Naive thymus-derived CD4-positive, alpha-beta T cell (primary cell): ENCODE data around the gene RGS18. TPM values are rescaled to one million over a fixed set of nuclear protein-coding genes. Genes with fewer than 3 reads are reported as not detected.
"Not testable (repeated sequence)": the region's sequence is repeated elsewhere in the genome, so short reads cannot be mapped to it uniquely, and the experiment has no call there.

Experiments
- ATAC-seq: fragments of 150-1000 bp; cut with Tn5 transposase; 2 replicates; pipeline ENCODE4 v1.10.0; 2021; ENCODE audit warnings: mild to moderate bottlenecking, moderate library complexity
- CTCF ChIA-PET: fragments of 350-600 bp; sonication (Branson Sonifier 250); formaldehyde crosslinking; loops from one replicate; lab custom pipeline; 2021; ENCODE audit warnings: antibody characterized with exemption; lab: Charles Lee
- POLR2A ChIA-PET: fragments of 350-600 bp; sonication (Branson Sonifier 250); formaldehyde crosslinking; loops from one replicate; lab custom pipeline; 2021; ENCODE audit warnings: antibody characterized with exemption, inconsistent platforms; lab: Charles Lee
- DNase-seq, 9 donors: peaks; one replicate each; pipeline versions ENCODE4 v3.0.0 to v3.0.0-alpha.2; 2020 to 2022; ENCODE audit warnings: mixed read lengths in 1 of 9
- H3K27ac ChIP-seq: one replicate; pipeline ENCODE4 v1.7.0; 2013; ENCODE audit warnings: mild to moderate bottlenecking, low read depth, low read length, moderate library complexity
- H3K27me3 ChIP-seq, 2 donors: one replicate each; pipeline ENCODE4 v1.7.0; 2013; ENCODE audit warnings: low read length in 2 of 2, mild to moderate bottlenecking in 2 of 2, moderate library complexity in 2 of 2; ENCODE audit not compliant: control insufficient read depth in 2 of 2, insufficient read depth in 2 of 2
- H3K36me3 ChIP-seq, 3 experiments: 1 replicate in 2 of 3; 2 replicates in 1 of 3; pipeline ENCODE4 v1.7.0; 2013; ENCODE audit warnings: low read length in 3 of 3, mild to moderate bottlenecking in 3 of 3, moderate library complexity in 1 of 3; ENCODE audit not compliant: insufficient read depth in 3 of 3, control insufficient read depth in 2 of 3
- H3K4me1 ChIP-seq, 2 donors: one replicate each; pipeline ENCODE4 v1.7.0; 2013; ENCODE audit warnings: low read length in 2 of 2, mild to moderate bottlenecking in 2 of 2, moderate library complexity in 1 of 2; ENCODE audit not compliant: control insufficient read depth in 2 of 2, insufficient read depth in 2 of 2
- H3K4me3 ChIP-seq: 2 replicates; pipeline ENCODE4 v1.7.0; 2013; ENCODE audit warnings: mild to moderate bottlenecking, low read length
- H3K9me3 ChIP-seq, 3 experiments: 1 replicate in 2 of 3; 2 replicates in 1 of 3; pipeline ENCODE4 v1.7.0; 2013; ENCODE audit warnings: low read length in 3 of 3; ENCODE audit not compliant: control insufficient read depth in 2 of 3
- H3K27ac Mint-ChIP-seq, 9 donors: one replicate each; pipeline ENCODE4 v1.8.0; 2020 to 2022; ENCODE audit warnings: mixed read lengths in 9 of 9, mild to moderate bottlenecking in 8 of 9, moderate library complexity in 5 of 9, inconsistent platforms in 2 of 9
- H3K27me3 Mint-ChIP-seq, 5 donors: one replicate each; pipeline ENCODE4 v1.8.0; 2021 to 2022; ENCODE audit warnings: mixed read lengths in 5 of 5, mild to moderate bottlenecking in 1 of 5
- H3K36me3 Mint-ChIP-seq, 5 donors: one replicate each; pipeline ENCODE4 v1.8.0; 2020 to 2022; ENCODE audit warnings: mixed read lengths in 5 of 5, mild to moderate bottlenecking in 3 of 5, inconsistent platforms in 1 of 5
- H3K4me1 Mint-ChIP-seq, 7 donors: one replicate each; pipeline ENCODE4 v1.8.0; 2020 to 2022; ENCODE audit warnings: mixed read lengths in 7 of 7, mild to moderate bottlenecking in 3 of 7, inconsistent platforms in 1 of 7
- H3K4me3 Mint-ChIP-seq, 10 donors: one replicate each; pipeline ENCODE4 v1.8.0; 2020 to 2022; ENCODE audit warnings: mild to moderate bottlenecking in 10 of 10, mixed read lengths in 10 of 10, moderate library complexity in 6 of 10, inconsistent platforms in 2 of 10
- H3K9me3 Mint-ChIP-seq, 11 donors: one replicate each; pipeline ENCODE4 v1.8.0; 2020 to 2022; ENCODE audit warnings: mixed read lengths in 11 of 11, mild to moderate bottlenecking in 4 of 11, inconsistent platforms in 1 of 11, moderate library complexity in 1 of 11
- intact Hi-C, 2 donors: fragments of 100-400 bp; cut with micrococcal nuclease; formaldehyde crosslinking; loops; one replicate each; pipeline ENCODE4 v1.15.1; 2023
- polyA plus RNA-seq, 2 donors: library from polyadenylated mRNA; unstranded; fragments of 300-500 nt; fragmentation: Illumina TruSeq; gene quantifications; one replicate each; pipeline ENCODE4 v1.2.3, GENCODE V29; 2021
- total RNA-seq, 6 experiments: library from RNA in 5 of 6; stranded (reverse) in 5 of 6; gene quantifications; 1 replicate in 5 of 6; 2 replicates in 1 of 6; pipeline ENCODE4 v1.2.3 and lab custom pipeline; 2021 to 2026

RGS18 gene
- total and polyA plus RNA-seq, 7 experiments from 2014 or later: 0.08 to 22.3 (median 0.53) TPM; not detected in 2

DNA sequence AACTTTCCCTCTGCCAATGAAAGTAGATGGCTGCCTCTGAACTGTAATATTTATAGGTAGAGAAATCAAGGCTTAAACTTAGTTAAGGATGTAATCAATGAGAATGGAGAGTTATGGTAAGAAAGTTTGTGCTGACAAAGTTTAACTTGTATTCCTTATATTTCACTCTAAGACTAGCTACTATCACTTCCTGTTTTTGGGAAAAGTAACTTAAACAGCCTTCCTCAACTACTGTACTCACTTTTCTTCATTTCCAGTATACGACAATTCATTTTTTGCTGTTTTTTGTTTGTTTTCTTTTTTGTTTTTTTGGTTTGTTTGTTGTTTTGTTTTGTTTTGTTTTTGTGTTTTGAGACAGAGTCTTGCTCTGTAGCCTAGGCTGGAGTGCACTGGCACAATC is 3.7 kb downstream of the RGS18 start:
- Histone ChIP-seq H3K4me1 (no peaks in the 10 kb centered on the region), H3K9me3 (no peaks in the 10 kb centered on the region), H3K36me3 (no peaks in the 10 kb centered on the region), H3K27ac (no peak overlapping the region), H3K4me3 (no peak overlapping the region), H3K27me3 (no peaks in the 10 kb centered on the region)
- H3K27me3 Mint-ChIP-seq: no peaks in the 10 kb centered on the region
- H3K36me3 Mint-ChIP-seq: no peaks in the 10 kb centered on the region
- CTCF ChIA-PET: no interaction called here
- no peak for DNase-seq
- ATAC-seq: no peak
- intact Hi-C loops: no loop called here
- no peak overlapping the region for H3K27ac Mint-ChIP-seq
- H3K4me3 Mint-ChIP-seq: no peak overlapping the region
- H3K9me3 Mint-ChIP-seq: peaks cover 0 to 23% (median 5%) of the 10 kb centered on the region in 11 donors
- H3K4me1 Mint-ChIP-seq: peaks cover 0 to 3% (median 0%) of the 10 kb centered on the region in 7 donors
- POLR2A ChIA-PET: no interaction called here

DNA sequence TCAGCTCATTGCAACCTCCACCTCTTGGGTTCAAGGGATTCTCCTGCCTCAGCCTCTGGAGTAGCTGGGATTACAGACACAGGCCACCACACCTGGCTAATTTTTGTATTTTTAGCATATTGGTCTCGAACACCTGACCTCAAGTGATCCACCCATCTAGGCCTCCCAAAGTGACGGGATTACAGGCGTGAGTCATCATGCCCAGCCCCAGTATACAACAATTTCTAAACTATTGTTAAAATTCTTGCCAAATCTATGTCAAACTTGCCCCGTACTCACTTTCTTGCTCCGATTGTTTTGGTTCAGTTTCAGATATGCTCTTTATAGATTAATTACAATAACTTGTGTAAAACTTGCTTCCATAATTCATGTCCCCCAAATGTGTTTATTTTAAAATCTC is 4.1 kb downstream of the RGS18 start:
- no peak overlapping the region for H3K27ac Mint-ChIP-seq
- CTCF ChIA-PET: no interaction called here
- no peak for DNase-seq
- peaks cover 0 to 3% (median 0%) of the 10 kb centered on the region in 7 donors for H3K4me1 Mint-ChIP-seq
- Histone ChIP-seq H3K36me3 (no peaks in the 10 kb centered on the region), H3K27me3 (no peaks in the 10 kb centered on the region), H3K27ac (no peak overlapping the region), H3K9me3 (no peaks in the 10 kb centered on the region), H3K4me3 (no peak overlapping the region), H3K4me1 (no peaks in the 10 kb centered on the region)
- no peak for ATAC-seq
- no peaks in the 10 kb centered on the region for H3K36me3 Mint-ChIP-seq
- POLR2A ChIA-PET: no interaction called here
- H3K4me3 Mint-ChIP-seq: no peak overlapping the region
- peaks cover 0 to 24% (median 5%) of the 10 kb centered on the region in 11 donors for H3K9me3 Mint-ChIP-seq
- no peaks in the 10 kb centered on the region for H3K27me3 Mint-ChIP-seq
- intact Hi-C loops: no loop called here

DNA sequence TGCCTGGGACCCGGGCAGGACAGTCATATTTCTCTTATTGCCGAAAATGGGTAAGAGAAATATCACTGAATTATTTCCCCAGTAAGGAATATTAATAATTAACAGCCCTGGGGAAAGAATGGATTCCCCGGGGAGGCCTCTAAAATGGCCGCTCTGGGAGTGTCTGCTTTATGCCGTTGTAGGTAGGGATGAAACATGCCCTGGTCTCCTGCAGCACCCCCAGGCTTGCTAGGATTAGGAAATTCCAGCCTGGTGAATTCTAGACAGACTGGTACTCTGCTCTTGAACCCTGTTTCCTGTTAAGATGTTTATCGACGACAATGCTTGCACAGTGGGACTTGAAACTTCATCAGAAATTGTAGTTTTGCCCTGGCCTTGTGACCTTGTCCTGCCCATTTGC is 6.7 kb downstream of the RGS18 start:
- H3K36me3 ChIP-seq, DNase-seq, H3K4me3 ChIP-seq, H3K4me1 Mint-ChIP-seq, H3K27ac ChIP-seq, H3K4me1 ChIP-seq, POLR2A ChIA-PET, H3K9me3 ChIP-seq, H3K27ac Mint-ChIP-seq, H3K27me3 ChIP-seq, H3K27me3 Mint-ChIP-seq, H3K4me3 Mint-ChIP-seq, ATAC-seq, intact Hi-C loops, CTCF ChIA-PET, H3K36me3 Mint-ChIP-seq: not testable (repeated sequence)
- peaks cover 0 to 24% (median 5%) of the 10 kb centered on the region in 11 donors for H3K9me3 Mint-ChIP-seq

DNA sequence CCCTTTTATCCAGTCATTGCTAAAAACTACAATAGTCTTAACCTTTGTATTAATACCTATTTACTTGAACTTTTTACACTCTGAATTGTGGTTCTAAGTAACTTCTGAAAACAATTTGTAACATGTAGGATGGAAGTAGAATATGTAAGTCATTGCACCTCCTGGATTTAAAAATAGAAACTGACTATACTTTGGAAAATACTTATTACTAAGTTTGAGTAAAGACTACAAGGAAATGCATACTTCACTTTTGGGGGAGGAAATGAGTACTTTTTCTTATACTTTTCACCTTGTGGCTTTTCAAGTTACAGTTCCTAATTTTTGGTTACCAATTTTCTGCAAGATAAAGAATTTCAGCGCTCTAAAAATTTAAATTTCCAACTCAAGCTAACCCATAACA is 8.7 kb downstream of the RGS18 start:
- no peaks in the 10 kb centered on the region for H3K4me1 ChIP-seq
- DNase-seq (no peak), ATAC-seq (no peak)
- POLR2A ChIA-PET: no interaction called here
- no peak overlapping the region for H3K4me3 ChIP-seq
- H3K27ac ChIP-seq: no peak overlapping the region
- no peaks in the 10 kb centered on the region for H3K27me3 Mint-ChIP-seq
- H3K9me3 Mint-ChIP-seq: peaks cover 0 to 20% (median 5%) of the 10 kb centered on the region in 11 donors
- no peaks in the 10 kb centered on the region for H3K9me3 ChIP-seq
- no peak overlapping the region for H3K4me3 Mint-ChIP-seq
- H3K4me1 Mint-ChIP-seq: no peaks in the 10 kb centered on the region
- H3K36me3 ChIP-seq: no peaks in the 10 kb centered on the region
- CTCF ChIA-PET: no interaction called here
- H3K27ac Mint-ChIP-seq: no peak overlapping the region
- no peaks in the 10 kb centered on the region for H3K36me3 Mint-ChIP-seq
- intact Hi-C loops: no loop called here
- no peaks in the 10 kb centered on the region for H3K27me3 ChIP-seq

DNA sequence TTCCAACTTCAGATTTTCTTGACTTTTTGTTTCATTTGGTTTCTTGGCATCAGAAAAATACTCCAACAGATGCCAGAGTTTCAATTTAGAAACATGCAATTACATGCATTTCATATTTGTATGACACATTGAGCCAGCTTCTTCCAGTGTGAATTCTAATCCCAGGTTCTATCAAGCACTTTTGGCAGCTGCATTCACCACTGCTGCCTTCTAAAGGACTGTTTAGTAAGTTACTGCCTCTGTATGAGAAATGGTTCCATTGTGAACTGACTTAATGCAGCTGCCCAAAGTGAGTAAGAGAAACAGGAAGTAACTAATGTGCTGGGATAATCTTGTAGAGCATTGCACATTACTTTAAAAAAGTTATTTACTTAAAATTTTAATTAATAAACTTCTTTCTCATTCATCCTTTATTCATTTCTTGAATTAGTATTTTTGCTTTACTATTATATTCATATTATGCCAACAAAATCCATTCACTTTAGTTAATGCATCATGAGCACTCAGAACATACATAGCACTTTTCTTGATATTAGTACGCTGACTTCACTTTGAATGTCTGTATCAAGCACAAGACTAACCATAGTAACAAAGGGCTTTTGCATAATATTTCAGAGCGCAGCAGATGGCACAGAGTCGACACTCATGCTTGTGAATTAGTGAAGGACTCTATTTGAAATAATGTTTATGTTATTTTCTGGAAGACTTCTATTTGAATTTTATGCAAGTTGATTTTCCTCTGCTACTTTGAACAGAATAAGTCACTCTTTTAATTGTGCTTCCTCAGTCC is 9.8 kb downstream of the RGS18 start:
- Histone ChIP-seq H3K4me3 (no peak overlapping the region), H3K27ac (no peak overlapping the region), H3K27me3 (no peaks in the 10 kb centered on the region), H3K9me3 (no peaks in the 10 kb centered on the region), H3K36me3 (no peaks in the 10 kb centered on the region), H3K4me1 (no peaks in the 10 kb centered on the region)
- Mint-ChIP-seq H3K9me3 (peaks cover 0 to 20% (median 5%) of the 10 kb centered on the region in 11 donors), H3K4me1 (no peaks in the 10 kb centered on the region), H3K4me3 (no peak overlapping the region), H3K36me3 (no peaks in the 10 kb centered on the region), H3K27ac (no peak overlapping the region), H3K27me3 (no peaks in the 10 kb centered on the region)
- intact Hi-C loops: no loop called here
- DNase-seq (no peak), ATAC-seq (peak; percentile 48)
- CTCF ChIA-PET: no interaction called here
- POLR2A ChIA-PET: no interaction called here

DNA sequence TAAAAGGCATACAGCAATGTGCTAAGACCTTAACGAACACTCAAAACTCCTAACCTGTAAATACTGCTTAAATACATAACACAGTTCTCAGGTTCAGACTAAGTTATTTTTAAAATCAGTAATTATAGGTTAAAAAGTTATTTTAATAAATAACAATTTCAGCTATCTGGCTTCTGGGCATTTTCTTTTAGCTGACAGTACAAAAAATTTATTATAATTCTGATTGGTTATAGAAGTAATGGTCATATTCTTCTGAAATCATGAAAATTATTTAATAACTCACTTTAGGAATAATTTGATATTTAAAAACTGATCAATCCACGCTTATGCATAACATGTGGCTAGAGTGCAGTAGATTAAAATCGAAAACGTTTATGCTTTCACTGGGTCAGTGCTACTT is 10.7 kb downstream of the RGS18 start:
- H3K36me3 ChIP-seq: no peaks in the 10 kb centered on the region
- Mint-ChIP-seq H3K27ac (no peak overlapping the region), H3K36me3 (no peaks in the 10 kb centered on the region), H3K27me3 (no peaks in the 10 kb centered on the region), H3K4me3 (no peak overlapping the region), H3K4me1 (no peaks in the 10 kb centered on the region), H3K9me3 (peaks cover 0 to 20% (median 5%) of the 10 kb centered on the region in 11 donors)
- no peak overlapping the region for H3K4me3 ChIP-seq
- no peak overlapping the region for H3K27ac ChIP-seq
- ChIA-PET POLR2A (no interaction called here), CTCF (no interaction called here)
- H3K9me3 ChIP-seq: no peaks in the 10 kb centered on the region
- ATAC-seq: no peak
- DNase-seq: no peak
- intact Hi-C loops: no loop called here
- H3K27me3 ChIP-seq: no peaks in the 10 kb centered on the region
- H3K4me1 ChIP-seq: no peaks in the 10 kb centered on the region
